ENCODE results near the gene ARHGEF12.

The ARHGEF12 gene

GRCh38 chr11:120335908-120336640 lies at the start of gene ARHGEF12:
Gene ARHGEF12, plus strand, starts transcription at chr11:120336413. Its CDS starts 831 bp downstream, at chr11:120337244.
- DNase-seq, result peak; percentile 86 to 90

DNA sequence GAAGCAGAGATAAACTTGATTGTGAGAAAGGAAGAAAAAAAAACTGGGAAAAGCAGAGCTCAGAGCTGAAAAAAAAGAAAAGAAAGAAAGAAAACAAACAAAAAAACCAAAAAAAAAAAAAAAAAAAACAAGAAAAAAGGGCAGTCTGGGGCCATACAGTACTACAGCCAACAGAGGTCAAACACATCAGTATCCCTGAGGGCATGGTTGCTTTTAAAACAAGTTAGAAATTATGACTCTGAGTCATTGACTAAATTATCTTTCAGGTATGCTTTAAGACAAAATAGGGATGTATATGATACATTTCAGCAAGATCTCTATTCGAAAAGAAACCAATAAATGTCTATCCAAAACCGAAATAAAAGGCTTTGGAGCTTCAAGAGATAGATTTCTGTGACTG lies 48.2 kb upstream of the ARHGEF12 start:
- DNase-seq, result no peak

- DNase-seq, result no peak
These were observed 46.8 kb upstream of the ARHGEF12 start for GRCh38 chr11:120289426-120289825.

DNA sequence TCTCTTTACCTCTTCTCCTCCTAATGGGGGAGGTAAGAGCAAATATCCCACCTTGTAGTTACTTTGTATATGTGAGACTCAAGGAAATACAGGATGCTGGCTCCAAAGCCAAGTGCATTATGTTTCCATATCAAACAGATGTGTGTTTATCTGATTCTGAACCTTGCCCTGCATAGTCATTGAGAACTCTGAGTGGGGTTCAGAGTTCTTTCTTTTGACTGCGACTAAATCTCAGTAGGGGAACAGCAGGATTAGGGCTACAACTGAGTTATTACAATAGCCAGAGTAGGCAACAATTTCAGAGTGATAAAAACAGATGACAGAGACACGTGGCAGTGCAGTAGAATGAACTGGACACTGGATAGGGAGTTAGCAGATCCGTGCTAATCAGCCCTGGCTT lies 45.3 kb upstream of the ARHGEF12 start:
- DNase-seq, result no peak

GRCh38 chr11:120293038-120293800 lies 43.0 kb upstream of the ARHGEF12 start:
- DNase-seq, result no peak

GRCh38 chr11:120294096-120294495 lies 42.1 kb upstream of the ARHGEF12 start:
- DNase-seq, result no peak

- no peak for DNase-seq
These were observed 41.1 kb upstream of the ARHGEF12 start for GRCh38 chr11:120295099-120295498.

- DNase-seq, result no peak
These were observed 39.7 kb upstream of the ARHGEF12 start for GRCh38 chr11:120296554-120296953.

DNA sequence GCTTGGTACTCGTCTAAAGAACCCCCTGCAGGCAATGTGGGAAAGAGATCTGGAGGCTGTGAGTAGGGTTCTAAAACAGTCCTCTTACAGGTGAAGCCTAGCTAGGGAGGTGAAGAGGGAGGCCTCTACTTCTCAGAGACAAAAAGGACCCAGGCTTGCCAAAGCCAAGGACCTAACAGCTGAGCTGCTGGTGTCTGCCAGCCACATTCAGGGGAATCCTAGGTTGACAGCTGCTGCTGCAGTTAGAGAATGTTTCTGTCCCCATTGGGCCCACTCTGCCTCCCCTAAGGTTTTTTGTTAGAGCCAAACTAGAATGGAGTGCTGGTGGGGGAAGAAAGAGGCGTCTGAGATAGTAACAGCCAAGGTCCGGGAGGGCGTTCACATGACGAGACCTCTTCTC lies 37.8 kb upstream of the ARHGEF12 start:
- no peak for DNase-seq

- DNase-seq, result no peak
These were observed 34.0 kb upstream of the ARHGEF12 start for GRCh38 chr11:120302001-120302805.

- DNase-seq, result peak in 1 of 2 experiments; percentile 63
These were observed 33.1 kb upstream of the ARHGEF12 start for GRCh38 chr11:120303004-120303637.

DNA sequence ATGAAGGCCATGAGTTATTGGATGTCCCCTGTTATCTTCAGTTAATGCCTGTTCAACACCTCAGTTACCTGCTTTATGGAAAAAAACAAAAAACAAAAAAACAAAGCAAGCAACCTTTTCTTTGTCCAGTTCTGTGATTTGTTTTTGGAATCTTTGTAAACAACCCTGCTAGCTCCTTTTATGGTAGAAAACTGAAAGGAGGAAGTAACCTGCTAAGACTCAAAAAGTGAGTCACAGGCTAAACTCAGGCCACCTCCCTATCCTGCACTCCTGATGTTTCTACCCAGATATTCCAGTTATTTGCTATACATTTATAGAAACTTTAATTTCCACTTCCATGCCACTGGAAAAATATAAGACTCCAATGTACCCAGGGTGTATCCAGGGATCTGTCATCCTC lies 31.7 kb upstream of the ARHGEF12 start:
- DNase-seq, result peak in 1 of 2 experiments; percentile 11

DNA sequence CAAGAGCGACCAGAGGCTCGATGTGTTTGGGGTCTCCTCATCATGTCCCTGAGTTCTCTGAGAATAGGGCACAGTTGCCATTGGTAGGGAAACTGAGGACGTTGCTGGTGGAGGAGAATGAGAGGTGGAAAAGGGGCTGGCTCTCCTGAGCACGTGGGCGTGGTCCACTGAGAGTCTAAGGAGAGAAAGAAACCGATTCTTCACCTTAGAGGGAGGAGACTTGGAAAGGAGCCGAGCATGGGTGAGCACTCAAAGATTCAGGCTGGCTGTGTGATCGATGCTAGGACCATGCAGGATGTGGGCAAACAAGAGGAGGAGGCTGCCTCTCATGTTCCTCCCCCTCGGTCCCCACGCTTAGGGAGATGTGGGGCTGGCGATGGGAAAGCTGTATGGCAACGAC lies 30.9 kb upstream of the ARHGEF12 start:
- no peak for DNase-seq

DNA sequence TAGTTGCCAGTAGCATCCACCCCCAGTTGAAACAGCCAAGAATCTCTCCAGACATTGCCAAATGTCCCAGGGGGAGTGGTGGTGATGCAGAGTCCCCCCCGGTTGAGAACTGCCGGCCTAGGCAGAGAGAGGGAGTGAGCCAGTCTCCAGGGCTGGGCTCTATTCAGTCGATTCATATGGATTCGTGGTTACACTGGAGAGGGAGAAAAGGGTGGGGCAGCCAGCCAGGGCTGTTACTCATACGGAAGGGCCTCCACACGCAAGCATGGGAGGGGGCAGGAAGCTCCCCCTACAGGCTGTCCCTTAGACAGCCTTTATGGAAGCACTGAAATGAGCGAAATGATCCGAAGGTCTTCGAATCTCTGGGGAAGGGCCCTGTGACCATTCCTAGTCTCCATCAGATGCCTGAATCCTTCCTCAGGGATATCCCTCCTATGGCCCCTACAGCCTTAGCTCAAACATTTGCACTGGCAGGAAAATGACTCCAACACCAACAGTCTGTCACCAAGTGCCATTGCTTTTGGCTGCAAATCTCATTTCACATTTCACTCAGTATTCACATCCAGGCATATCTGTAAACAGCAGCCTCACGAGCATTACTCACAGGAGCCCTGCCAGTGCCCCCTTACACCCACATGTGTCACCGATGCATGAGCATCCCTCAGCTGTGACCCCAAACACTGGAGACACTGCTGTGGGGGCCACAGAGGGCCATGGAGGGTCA lies 29.5 kb upstream of the ARHGEF12 start:
- peak in 1 of 2 experiments; percentile 27 for DNase-seq

DNA sequence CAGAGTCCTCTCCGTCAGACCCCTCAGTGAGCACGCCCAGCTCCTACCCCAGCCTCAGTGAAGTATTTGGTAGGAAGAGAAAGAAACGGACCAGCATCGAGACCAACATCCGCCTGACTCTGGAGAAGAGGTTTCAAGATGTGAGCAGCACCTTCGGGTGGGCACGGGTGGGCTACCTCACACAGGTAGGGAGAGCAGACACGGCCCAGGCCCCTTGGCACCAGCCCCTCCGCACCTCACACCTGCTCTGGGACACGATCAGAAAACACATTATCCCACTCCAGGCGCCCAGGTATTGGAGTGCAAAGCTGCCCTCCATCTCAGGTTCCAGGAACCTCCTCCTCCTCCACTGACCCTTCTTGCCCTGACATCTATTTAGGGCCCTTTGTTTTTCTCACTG lies 28.7 kb upstream of the ARHGEF12 start:
- DNase-seq, result no peak

- no peak for DNase-seq
These were observed 28.1 kb upstream of the ARHGEF12 start for GRCh38 chr11:120308081-120308480.

GRCh38 chr11:120310870-120311269 lies 25.3 kb upstream of the ARHGEF12 start:
- DNase-seq, result no peak

DNA sequence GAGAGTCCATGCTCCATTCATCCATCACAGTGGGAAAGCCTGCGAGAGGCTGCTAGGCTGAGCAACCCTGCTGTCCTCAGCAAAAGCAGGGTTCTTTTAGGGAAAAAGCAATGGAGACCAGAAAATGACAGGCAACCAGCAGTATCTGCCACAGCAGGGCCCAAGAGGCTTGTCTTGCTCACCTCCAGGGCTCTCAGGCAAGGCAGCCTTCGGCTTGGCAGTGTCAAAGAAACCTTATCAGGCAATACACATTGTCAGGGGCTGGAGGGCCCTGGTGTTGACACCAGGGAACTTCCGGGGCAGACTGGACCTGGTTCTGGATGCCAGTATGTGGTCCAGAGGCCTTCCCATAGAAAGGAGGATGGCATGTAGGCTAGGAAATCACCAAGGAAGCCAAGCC lies 21.4 kb upstream of the ARHGEF12 start:
- no peak for DNase-seq

DNA sequence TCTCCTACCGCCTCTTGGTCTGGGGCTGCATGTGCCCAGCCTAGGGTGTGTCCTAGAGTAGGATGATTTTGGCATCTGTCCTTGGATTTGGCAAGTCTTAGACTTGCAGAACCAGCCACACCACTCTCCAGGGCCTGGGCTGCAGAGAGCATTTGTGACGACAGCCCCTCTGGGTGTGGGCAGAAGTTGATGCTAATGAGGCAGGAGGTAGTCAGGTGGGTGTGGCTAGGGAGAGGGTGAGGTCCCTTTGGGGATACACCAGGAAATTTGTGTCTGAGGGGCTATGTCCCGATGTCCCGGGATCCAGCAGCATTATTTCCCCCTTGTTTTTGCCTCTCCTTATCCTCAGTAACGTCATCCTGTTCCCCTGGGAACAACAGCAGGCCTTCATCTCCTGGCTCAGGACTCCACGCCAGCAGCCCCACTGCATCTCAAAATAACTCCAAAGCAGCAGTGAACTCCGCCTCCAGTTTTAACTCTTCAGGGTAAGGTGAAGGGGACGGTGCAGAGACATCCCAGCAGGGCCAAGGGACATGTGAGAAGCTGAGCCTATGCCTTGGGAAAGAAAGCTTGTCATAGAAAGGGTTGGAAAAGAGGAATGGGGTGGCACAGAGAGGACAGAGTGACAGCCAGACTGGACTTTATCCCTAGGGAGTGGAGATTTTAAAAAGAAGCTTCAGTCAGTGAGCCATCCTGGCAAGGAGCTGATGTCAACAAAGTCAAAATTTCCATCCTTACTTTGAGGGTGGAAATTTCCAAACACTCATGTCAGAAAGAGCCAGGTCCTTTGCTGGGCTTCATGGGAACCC lies 19.1 kb upstream of the ARHGEF12 start:
- DNase-seq, result no peak

DNA sequence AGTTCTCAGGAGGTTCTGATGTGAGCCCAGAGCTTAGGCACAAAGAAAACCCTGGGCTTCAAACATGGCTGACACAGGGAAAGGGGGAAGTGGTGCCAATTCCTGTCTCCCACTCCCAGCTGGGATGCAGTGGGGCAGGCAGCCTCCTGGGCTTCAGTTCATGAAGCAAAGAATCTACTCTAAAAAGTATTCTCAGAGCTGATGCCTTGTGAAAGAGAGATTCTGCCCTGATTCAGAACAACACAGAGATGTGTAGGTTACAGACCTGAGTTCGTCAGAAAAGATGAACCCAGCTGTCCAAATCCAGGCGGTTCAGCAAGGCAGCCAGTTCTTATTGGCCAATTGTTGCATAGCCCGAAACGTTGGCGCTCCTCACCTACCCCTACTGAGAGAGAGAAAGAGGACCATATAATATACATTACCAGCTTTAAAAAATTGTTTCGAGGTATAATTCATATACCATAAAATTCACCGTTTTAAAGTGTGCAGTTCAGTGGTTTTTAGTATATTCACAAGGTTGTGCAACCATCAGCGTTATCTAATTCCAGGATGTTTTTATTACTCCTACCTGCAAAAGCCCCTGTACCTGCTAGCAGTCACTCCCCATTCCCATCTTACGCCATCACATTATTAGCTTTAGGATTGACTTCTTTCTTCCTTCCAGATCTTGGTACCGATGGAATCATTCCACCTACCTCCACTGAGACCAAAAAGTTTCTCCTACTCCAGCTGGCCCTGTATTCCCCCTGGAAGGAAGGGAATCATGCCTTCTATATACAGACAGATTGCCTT lies 18.3 kb upstream of the ARHGEF12 start:
- no peak for DNase-seq

GRCh38 chr11:120318906-120319305 lies 17.3 kb upstream of the ARHGEF12 start:
- DNase-seq, result no peak
